ENCODE measurements around the gene SLC25A1. TPM values are rescaled to one million over a fixed set of nuclear protein-coding genes. Genes with fewer than 3 reads are reported as not detected.
A peak's percentile ranks its signal among the peaks of the same experiment; 100 is the strongest.

Gene SLC25A1
- total RNA-seq, 1 experiment from 2014 or later, result 151 TPM

DNA sequence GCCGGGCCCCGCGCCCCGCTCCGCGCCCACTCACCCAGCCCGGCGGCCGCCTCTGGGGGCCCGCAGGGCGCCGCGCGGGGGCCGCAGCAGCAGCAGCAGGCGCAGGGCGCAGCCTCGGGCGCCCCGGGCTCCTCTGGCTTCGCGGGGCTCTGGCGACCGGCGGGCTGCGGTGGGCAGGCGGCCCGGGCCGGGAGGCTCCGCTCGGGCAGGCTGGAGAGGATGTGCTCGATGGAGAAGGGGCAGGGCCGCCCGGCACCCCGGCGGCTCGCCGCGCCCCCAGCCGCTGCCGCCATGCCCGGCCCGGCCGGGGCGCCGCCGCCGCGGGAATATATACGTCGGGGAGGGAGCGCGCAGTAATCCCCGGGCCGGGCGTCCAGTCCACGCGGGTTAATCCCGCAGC, 28.5 kb downstream of the SLC25A1 start, which contains the start of gene GSC2:
Gene GSC2, minus strand, starts transcription at position 302 of the 400 bp plus-strand sequence. Its CDS starts 9 bp downstream, at position 293.
- H2AK5ac ChIP-seq (ENCODE audit: insufficient read length, low read length), result no peak within 1 kb of the TSS
- no CpG with 5 or more reads among the region's 59 CpGs for WGBS (ENCODE audit: extremely low coverage, insufficient read length, low lambda C conversion rate)
- H4K5ac ChIP-seq (ENCODE audit: insufficient read length, low read depth, low read length), result no peak within 1 kb of the TSS
- peak within 1 kb of the TSS; percentile 34 to 78 for H3K4me3 Mint-ChIP-seq
- H2BK15ac ChIP-seq (ENCODE audit: low read depth, low read length), result no peak within 1 kb of the TSS
- peaks cover 0 to 9% (median 5%) of the 10 kb centered on the region in 3 experiments; a peak in 6 of 7 replicates for H3K36me3 Mint-ChIP-seq (ENCODE audit: insufficient read depth in 1 of 3, low read depth in 3 of 3)
- peaks cover 2% of the 10 kb centered on the region for H3K23me2 ChIP-seq (ENCODE audit: insufficient read length, low read depth, low read length, poor library complexity, severe bottlenecking)
- H2BK5ac ChIP-seq (ENCODE audit: insufficient read length, low read length), result no peak within 1 kb of the TSS
- H3K27ac Mint-ChIP-seq, result no peak within 1 kb of the TSS
- no peak within 1 kb of the TSS for H3T11ph ChIP-seq (ENCODE audit: low read length)
- H3K4ac ChIP-seq (ENCODE audit: low read depth, low read length), result no peak within 1 kb of the TSS
- no peak within 1 kb of the TSS for H3K9ac ChIP-seq (ENCODE audit: extremely low read depth, insufficient read length, low read length)
- no peak within 1 kb of the TSS for H3K18ac ChIP-seq (ENCODE audit: insufficient read length, low read depth, low read length)
- H3K14ac ChIP-seq (ENCODE audit: insufficient read depth, low read length), result no peak within 1 kb of the TSS; the same call in 1 of the 2 replicates
- H3K27me3 Mint-ChIP-seq (ENCODE audit: low read depth), result peaks cover 82% of the 10 kb centered on the region
- H2AFZ ChIP-seq (ENCODE audit: low read length), result no peak within 1 kb of the TSS
- no peaks in the 10 kb centered on the region for H3K79me1 ChIP-seq (ENCODE audit: insufficient read depth, low read depth, low read length, poor library complexity, severe bottlenecking)
- no peak within 1 kb of the TSS for H3K56ac ChIP-seq (ENCODE audit: insufficient read length, low read depth, low read length)
- no peaks in the 10 kb centered on the region for H3K9me3 ChIP-seq (ENCODE audit: control insufficient read depth, low read depth, low read length)
- H2BK120ac ChIP-seq (ENCODE audit: low read depth, low read length, poor library complexity, severe bottlenecking), result no peak within 1 kb of the TSS
- H3K79me2 ChIP-seq (ENCODE audit: insufficient read depth, low read length), result no peaks in the 10 kb centered on the region
- no peak within 1 kb of the TSS for H3K23ac ChIP-seq (ENCODE audit: insufficient read length, low read depth, low read length)
- H4K8ac ChIP-seq (replicated peaks; ENCODE audit: insufficient read length, low read depth, low read length), result no peak within 1 kb of the TSS
- H3K9me3 Mint-ChIP-seq, result peaks cover 13 to 14% of the 10 kb centered on the region in 2 experiments
- H3K27ac ChIP-seq (ENCODE audit: insufficient read length, low read depth, low read length), result no peak within 1 kb of the TSS
- no peak within 1 kb of the TSS for H4K91ac ChIP-seq (ENCODE audit: insufficient read length, low read depth, low read length)
- no peak for DNase-seq
- H3K27me3 ChIP-seq (ENCODE audit: insufficient read depth, low read length), result peaks cover 48% of the 10 kb centered on the region
- no peaks in the 10 kb centered on the region for H3K4me1 ChIP-seq (ENCODE audit: insufficient read depth, low read length)
- TF ChIP-seq, protein P1, sequence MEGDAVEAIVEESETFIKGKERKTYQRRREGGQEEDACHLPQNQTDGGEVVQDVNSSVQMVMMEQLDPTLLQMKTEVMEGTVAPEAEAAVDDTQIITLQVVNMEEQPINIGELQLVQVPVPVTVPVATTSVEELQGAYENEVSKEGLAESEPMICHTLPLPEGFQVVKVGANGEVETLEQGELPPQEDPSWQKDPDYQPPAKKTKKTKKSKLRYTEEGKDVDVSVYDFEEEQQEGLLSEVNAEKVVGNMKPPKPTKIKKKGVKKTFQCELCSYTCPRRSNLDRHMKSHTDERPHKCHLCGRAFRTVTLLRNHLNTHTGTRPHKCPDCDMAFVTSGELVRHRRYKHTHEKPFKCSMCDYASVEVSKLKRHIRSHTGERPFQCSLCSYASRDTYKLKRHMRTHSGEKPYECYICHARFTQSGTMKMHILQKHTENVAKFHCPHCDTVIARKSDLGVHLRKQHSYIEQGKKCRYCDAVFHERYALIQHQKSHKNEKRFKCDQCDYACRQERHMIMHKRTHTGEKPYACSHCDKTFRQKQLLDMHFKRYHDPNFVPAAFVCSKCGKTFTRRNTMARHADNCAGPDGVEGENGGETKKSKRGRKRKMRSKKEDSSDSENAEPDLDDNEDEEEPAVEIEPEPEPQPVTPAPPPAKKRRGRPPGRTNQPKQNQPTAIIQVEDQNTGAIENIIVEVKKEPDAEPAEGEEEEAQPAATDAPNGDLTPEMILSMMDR (conservative IDR thresholded peaks at IDR 0.05), result no peak
- H4K20me1 ChIP-seq (ENCODE audit: control insufficient read depth, insufficient read depth, insufficient read length), result no peaks in the 10 kb centered on the region
- peak within 1 kb of the TSS; percentile 24 for H3K4me2 ChIP-seq (ENCODE audit: insufficient read depth, insufficient read length, low read length)
- H2BK20ac ChIP-seq (ENCODE audit: low read depth, low read length, poor library complexity, severe bottlenecking), result no peak within 1 kb of the TSS
- peaks cover 12 to 20% of the 10 kb centered on the region in 2 experiments for H3K4me1 Mint-ChIP-seq
- H2BK12ac ChIP-seq (ENCODE audit: insufficient read length, low read depth, low read length), result no peak within 1 kb of the TSS

Measured in H9 (cell line).